ENCODE results near the gene TMEM52. TPM values are rescaled to one million over a fixed set of nuclear protein-coding genes. Genes with fewer than 3 reads are reported as not detected.
A peak's percentile ranks its signal among the peaks of the same experiment; 100 is the strongest.

Gene TMEM52
- total RNA-seq, 4 donors from 2014 or later: 1.7 TPM; not detected in 3

DNA sequence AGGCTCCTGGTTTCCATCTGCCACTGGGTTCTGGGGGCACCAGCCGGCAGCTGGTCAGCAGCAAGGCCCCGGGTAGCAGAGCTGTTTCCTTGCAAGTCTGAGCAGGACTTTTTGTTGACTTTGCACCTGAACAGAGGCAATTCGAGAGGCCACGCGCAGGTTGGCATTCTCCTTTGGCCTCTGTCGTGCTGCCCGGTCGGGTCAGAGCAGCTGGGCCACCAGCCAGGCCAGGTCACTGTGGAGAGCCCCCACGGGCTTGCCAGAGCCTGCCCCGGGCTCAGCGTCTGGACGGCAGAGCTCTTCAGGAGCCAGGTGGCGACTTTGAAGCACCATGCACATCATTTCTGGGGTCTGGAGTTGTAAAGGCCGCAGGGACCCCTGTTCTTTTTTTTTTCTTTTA, 28.4 kb upstream of the TMEM52 start:
- H3K27ac ChIP-seq: no peak overlapping the region
- no peak for DNase-seq
- no peaks in the 10 kb centered on the region for H3K9me3 ChIP-seq
- no peak for TF ChIP-seq POLR2A (IDR thresholded peaks at IDR 0.05)
- TF ChIP-seq CTCF (IDR thresholded peaks at IDR 0.05): no peak
- intact Hi-C loops (cut with DNase I; ENCODE audit: low total_unique reads): no loop called here
- H3K27me3 ChIP-seq: no peaks in the 10 kb centered on the region
- no peaks in the 10 kb centered on the region for H3K4me1 ChIP-seq
- no peak overlapping the region for H3K4me3 ChIP-seq
- no peaks in the 10 kb centered on the region for H3K36me3 ChIP-seq

DNA sequence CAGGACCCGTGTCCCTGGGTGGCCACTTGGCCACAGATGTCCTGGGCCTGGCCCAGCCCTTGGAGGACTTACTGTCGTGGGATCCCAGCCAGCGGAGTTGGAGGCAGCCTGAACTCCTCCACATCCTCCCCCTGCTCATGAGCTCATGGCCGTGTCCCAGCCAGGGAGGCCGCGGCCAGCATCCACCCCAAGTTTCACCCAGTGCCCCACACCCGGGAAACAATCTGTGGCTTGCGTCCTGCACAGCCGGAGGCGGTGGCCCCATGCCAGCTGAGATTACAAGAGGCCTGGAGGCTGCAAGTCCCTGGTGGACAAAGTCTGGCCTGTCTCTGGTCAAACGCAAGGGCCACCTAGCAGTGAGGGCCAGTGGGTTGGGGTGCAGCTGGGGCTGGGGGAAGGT, 27.5 kb upstream of the TMEM52 start:
- Histone ChIP-seq H3K36me3 (no peaks in the 10 kb centered on the region), H3K4me3 (no peak overlapping the region), H3K27me3 (no peaks in the 10 kb centered on the region), H3K4me1 (no peaks in the 10 kb centered on the region), H3K9me3 (no peaks in the 10 kb centered on the region), H3K27ac (no peak overlapping the region)
- TF ChIP-seq POLR2A (IDR thresholded peaks at IDR 0.05) (no peak), CTCF (IDR thresholded peaks at IDR 0.05) (no peak)
- DNase-seq: peak in 1 of 2 donors; percentile 48
- intact Hi-C loops (cut with DNase I; ENCODE audit: low total_unique reads): no loop called here

DNA sequence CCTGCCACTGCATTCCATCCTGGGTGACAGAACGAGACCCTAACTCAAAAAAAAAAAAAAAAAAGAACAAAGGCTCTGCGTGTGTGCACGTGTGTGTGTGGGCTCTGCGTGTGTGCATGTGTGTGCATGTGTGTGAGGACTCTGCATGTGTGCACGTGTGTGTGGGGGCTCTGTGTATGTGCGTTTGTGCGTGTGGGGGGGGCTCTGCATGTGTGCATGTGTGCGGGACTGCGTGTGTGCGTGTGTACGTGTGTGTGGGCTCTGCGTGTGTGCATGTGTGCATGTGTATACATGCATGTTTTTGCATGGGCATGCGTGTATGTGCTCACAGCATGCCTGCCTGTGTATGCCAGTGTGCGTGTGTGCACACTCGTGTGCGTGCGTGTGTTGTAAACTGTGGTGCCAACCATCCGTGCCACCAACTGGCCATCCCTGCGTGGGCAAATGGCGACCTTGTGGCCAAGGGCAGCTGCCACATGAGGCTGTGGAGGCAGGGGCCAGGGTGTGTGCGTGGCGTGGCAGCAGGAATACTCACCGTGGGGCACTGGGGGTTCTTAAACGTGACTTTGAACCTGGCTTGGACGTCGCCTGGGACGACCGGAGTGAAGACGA, 26.8 kb upstream of the TMEM52 start:
- Histone ChIP-seq H3K27me3 (no peaks in the 10 kb centered on the region), H3K4me1 (no peaks in the 10 kb centered on the region), H3K9me3 (no peaks in the 10 kb centered on the region), H3K4me3 (no peak overlapping the region), H3K27ac (no peak overlapping the region), H3K36me3 (no peaks in the 10 kb centered on the region)
- TF ChIP-seq POLR2A (IDR thresholded peaks at IDR 0.05) (no peak), CTCF (IDR thresholded peaks at IDR 0.05) (no peak)
- DNase-seq: no peak
- intact Hi-C loops (cut with DNase I; ENCODE audit: low total_unique reads): no loop called here

GRCh38 chr1:1943834-1944570, 24.9 kb upstream of the TMEM52 start:
- Histone ChIP-seq H3K36me3 (no peaks in the 10 kb centered on the region), H3K27ac (no peak overlapping the region), H3K4me1 (no peaks in the 10 kb centered on the region), H3K4me3 (no peak overlapping the region), H3K9me3 (no peaks in the 10 kb centered on the region), H3K27me3 (no peaks in the 10 kb centered on the region)
- DNase-seq: peak in 1 of 2 donors; percentile 46
- no peak for TF ChIP-seq POLR2A (IDR thresholded peaks at IDR 0.05)
- peak; percentile 71 to 87 (median 81) for TF ChIP-seq CTCF (IDR thresholded peaks at IDR 0.05)
- intact Hi-C loops (cut with DNase I; ENCODE audit: low total_unique reads): loop anchor here (5.0 kb wide), 1 partner anchor 103 kb away; no protein-coding TSS in a partner anchor
